GM18907 (cell line): ENCODE results near the gene MAP6.

Source experiments
- ATAC-seq: cut with Tn5 transposase; IDR thresholded peaks from one replicate; pipeline ENCODE4 v1.9.1; 2021; ENCODE audit warnings: mild to moderate bottlenecking, moderate library complexity; ENCODE audit not compliant: unreplicated experiment

MAP6 gene

DNA sequence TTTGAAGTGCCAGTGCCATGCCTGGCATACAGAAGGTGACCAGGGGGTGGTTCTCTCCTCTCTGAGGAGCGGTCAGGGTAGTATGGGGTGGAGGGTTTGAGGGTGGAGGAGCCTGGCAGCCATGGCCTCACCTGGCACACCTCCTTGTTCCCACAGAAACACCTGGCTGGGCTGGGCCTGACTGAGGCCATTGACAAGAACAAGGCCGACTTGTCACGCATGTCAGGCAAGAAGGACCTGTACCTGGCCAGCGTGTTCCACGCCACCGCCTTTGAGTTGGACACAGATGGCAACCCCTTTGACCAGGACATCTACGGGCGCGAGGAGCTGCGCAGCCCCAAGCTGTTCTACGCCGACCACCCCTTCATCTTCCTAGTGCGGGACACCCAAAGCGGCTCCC lies 97.2 kb downstream of the MAP6 start:
- no peak for ATAC-seq

DNA sequence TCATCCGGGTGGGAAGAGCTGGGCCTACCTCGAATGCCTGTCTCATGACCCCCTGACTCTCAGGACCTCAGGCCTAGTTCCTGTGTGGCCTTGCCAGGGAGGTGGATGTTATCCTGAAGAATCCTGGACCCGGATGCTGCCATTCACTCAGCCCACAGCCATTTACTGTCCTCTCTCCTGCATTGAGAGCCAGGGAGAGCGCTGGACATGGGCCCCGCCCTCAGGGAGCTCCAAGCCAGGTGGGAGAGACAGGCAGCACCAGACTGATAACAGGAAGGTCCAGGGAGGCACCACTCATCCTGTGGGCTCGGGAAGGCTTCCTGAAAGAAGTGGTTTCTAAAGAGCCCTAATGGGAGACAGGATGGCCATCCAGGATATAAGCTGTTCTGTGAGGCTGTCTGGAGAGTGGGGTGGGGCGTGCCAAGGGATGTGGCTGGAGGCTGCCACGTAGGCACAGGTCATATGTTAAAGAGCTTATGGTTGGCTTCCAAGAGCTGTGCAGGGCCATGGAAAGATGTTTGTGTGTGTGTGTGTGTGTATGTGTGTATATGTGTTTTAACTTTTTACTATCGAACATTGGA lies 98.2 kb downstream of the MAP6 start:
- no peak for ATAC-seq

DNA sequence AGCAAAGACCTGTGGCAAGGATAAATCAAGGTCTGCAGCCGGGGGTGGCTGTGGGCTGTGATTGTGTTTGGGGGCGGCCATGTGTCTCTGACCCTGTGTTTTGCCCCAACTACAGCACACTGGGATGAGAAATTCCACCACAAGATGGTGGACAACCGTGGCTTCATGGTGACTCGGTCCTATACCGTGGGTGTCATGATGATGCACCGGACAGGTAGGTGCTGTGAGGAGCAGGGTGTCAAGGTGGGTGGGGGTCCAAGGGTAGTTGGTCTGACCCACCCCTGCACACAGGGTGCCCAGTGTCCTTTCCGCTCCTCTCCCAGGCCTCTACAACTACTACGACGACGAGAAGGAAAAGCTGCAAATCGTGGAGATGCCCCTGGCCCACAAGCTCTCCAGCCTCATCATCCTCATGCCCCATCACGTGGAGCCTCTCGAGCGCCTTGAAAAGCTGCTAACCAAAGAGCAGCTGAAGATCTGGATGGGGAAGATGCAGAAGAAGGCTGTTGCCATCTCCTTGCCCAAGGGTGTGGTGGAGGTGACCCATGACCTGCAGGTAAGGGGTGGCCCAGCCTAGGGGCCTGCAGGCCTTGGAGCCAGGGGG lies 100.1 kb downstream of the MAP6 start:
- no peak for ATAC-seq

DNA sequence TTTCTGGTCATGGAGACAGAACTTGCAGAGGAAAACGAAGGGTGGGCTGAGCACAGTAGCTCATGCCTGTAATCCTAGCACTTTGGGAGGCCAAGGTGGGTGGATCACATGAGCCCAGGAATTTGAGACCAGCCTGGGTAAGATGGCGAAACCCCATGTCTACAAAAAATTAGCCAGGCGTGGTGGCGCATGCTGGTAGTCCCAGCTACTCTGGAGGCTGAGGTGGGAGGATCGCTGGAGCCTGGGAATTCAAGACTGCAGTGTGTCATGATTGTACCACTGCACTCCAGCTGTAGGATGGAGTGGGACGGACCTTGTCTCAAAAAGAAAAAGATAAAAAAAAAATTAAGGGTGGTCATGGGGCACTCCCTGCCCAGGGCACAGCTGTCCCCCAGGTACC lies 100.9 kb downstream of the MAP6 start:
- ATAC-seq: no peak

DNA sequence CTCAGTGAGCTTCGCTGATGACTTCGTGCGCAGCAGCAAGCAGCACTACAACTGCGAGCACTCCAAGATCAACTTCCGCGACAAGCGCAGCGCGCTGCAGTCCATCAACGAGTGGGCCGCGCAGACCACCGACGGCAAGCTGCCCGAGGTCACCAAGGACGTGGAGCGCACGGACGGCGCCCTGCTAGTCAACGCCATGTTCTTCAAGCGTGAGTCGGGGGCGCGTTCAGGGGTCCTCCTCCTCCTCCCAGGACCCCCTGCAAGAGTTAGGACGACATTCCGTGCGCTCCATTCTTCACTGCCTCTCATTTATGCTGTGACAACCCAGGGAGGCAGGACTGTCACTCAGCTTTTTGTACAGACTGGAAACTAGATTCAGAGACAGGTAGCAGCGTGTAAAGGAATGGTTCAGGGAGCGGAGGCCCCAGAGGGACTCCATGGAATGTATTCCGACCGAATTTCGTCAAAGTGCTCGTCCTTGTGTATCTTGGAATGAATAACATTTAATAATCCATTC lies 102.0 kb downstream of the MAP6 start:
- ATAC-seq: no peak

GRCh38 chr11:75565916-75566762 lies 102.7 kb downstream of the MAP6 start:
- no peak for ATAC-seq

DNA sequence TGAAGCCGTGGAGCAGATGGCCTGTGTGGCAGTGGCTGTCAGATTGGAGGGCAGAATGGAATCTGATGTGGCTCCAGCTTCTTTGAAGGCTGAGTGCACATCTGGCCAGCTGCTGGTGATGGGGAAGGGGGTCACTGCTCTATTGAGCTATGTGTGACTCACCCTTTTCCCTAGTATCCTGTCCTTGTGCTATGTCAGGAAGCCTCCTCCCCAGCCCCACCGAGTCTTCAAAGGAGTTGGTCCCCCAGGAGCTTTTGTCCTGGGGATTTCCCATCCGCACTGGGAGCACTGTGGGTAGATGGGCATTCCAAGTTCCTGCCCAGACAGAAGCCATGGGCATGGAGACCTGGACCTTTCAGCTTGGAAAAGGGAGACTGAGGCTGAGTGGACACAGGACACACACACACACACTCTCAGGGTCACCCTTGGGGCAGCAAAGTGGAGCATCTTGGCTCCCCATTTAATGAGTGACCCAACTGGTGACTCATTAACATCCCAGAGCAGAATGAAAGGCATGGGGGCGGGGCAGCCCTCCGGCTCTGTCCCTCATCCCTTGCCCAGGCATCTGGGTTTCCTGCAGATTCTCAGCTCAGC lies 103.5 kb downstream of the MAP6 start:
- no peak for ATAC-seq

DNA sequence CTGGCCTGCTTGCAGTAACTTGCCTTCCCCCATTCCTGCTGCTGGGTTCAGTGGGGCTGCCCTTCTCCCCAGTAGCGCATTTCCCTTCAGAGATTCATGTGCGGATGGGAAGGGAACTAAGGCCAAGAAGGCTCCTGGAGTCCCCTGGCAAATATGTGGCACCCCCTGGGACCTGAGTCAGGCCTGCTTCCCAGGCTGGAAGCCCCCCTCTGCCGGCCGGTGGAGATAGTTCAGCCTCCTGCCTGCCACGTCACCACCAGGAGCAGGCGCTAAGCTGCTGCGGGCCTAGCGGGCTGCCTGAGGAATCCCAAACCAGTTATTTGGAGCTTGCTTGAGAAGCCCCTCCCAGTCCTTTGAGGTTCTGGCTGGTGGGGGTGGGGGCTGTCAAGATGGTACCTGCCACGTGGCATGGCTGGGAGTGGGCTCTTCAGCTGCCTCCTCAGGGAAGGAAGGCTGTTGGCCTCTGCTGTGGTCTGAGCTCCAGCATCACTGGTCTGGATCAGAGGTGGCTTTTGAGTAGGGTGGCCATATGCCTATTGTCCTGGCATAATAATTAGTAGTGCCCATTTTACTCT lies 104.8 kb downstream of the MAP6 start:
- ATAC-seq: no peak

GRCh38 chr11:75563501-75563977 lies 105.3 kb downstream of the MAP6 start:
- no peak for ATAC-seq

- no peak for ATAC-seq
Observed at GRCh38 chr11:75562836-75563484, 105.9 kb downstream of the MAP6 start.

DNA sequence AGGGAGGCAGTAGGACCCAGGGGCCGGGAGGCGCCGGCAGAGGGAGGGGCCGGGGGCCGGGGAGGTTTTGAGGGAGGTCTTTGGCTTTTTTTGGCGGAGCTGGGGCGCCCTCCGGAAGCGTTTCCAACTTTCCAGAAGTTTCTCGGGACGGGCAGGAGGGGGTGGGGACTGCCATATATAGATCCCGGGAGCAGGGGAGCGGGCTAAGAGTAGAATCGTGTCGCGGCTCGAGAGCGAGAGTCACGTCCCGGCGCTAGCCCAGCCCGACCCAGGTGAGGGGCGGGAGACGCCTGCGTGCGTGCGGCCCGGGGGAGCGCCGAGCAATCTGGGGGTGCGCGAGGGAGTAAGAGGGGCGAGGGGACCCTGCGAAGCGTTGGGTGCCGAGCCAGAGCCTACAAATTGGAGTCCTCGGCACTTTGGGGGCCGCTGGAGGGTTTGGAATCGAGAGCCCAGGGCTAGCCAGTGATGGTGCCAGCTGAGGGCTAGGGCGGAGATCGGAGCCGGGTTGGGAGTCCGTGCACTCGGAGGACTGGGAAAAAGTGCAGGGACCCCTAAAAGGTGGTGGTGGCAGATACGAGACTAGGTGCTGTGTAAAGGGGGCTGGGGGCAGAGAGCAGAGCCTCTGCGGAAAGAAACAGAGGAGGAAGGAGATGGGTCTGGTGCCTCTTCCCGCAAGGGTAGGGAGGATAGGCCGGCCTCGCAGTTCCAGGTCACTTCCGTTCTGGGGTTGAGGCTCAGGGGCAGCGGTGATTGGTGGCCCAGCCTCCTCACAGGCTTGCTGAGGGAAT lies 106.6 kb downstream of the MAP6 start, which contains the start of gene SERPINH1:
Gene SERPINH1 (plus strand): TSS at position 206 of the 788 bp plus-strand sequence. CDS start 4,097 bp downstream, outside the sequence.
- ATAC-seq: peak; percentile 79

GRCh38 chr11:75561426-75562047 lies 107.3 kb downstream of the MAP6 start:
- ATAC-seq: no peak

DNA sequence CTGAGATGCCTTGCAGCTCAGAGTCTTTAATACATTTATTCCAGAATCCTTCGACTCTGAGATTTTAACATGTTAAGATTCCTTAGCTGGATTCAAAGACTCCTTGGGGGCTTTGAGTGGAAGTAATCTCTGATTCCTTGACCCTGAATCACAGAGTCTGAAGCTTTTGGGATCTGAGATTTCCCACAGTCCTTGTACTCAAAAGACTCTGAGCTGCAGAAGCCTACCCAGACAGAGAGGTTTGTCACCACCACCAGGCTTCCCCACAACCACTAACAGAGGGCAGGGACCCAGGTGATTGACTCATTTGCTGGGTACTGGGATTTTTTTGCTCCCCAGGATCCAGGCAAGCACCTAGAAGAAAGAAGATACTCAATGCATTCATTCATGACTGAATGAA lies 108.2 kb downstream of the MAP6 start:
- no peak for ATAC-seq

- ATAC-seq: no peak
Observed at GRCh38 chr11:75558939-75559843, 109.6 kb downstream of the MAP6 start.

DNA sequence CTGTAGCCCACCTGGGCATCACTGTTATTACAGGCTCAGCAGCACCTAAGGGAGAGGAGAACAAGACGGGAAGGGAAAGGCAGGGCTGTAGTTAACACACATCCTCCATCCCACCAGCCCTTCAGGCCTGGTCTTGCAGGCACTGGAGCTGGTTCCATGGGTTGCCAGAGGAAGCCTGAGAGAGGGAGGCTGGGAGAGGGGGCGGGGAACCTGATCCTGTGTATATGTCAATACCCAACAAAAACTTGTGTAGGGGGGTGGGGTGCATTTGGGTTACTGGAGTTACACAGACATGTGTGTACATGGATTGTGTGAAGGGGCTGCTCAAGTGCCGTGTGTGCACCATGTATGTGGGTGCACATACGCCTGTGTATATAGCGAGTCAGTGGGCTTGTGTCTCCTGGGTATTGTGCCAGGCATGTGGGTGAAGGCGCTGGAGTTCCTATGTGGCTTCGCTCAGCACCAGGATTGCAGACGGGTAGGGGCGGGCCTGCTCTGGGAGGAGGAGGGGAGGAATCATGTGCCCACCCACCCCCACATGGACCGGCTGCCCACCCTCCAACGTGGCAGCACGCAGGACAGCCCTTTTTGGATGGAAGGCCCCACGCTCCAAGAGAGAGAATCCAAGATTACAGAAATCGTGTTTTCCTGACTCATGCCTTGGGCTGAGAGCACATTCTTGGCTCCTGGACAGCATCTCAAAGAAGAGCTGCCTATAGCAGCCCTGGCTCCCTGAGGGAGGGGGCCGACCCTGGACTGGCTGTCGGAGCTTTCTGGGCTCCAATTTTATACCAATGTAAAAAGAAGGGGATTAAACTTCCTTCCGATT lies 111.0 kb downstream of the MAP6 start:
- no peak for ATAC-seq

GRCh38 chr11:75556275-75556674 lies 112.6 kb downstream of the MAP6 start:
- no peak for ATAC-seq

- no peak for ATAC-seq
Observed at GRCh38 chr11:75555079-75555811, 113.6 kb downstream of the MAP6 start.
